ENCODE results near the gene COLEC12.

COLEC12 gene

DNA sequence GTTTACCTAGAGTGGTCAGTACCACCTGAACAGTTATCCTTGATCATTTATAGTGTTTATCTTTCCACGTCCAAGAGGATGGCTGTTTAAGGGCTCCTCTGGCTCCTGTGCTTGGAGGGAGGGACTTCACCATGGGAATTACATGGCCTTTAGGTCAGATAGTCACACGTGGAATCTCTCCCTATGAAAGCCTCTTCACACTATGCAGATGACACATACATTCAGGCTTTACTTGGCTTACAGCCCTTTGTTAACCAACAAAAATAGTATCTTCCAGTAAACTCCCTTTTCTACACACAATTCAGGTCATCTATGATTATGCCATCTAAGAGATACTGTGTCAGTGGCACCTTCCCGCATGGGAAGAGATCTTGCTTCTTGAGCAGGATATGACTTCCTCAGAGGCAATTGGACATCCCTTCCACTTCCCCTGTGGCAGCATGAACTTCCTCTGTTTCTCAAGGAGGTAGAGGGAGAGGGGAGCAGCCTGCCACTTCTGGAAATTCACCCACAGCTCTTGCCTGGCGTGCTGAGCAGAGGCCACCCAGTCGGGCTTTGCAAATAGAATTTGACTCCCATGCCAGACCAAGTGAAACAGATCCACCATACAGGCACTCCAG is 53.5 kb downstream of the COLEC12 start:
- no peak for DNase-seq (ENCODE audit: low read depth in 2 of 2)

DNA sequence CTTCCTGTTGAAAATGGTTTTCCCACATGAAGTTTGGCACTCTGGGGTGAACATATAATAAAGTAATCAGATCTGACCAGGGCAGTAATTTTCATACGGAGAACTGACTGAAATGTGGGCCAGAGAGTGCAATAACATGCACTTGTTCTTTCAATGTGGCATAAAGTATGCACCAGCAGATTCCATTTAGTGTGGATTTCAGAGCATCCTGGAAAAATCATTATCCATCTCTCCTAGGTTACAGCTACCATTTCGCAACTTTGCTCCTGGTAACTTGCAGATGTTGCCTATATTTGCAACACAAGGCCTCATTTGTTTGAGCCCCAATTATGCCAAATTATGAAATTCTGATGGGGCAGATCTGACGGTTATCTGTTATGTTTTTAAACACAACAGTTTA is 55.4 kb downstream of the COLEC12 start:
- DNase-seq (ENCODE audit: low read depth in 2 of 2): no peak

DNA sequence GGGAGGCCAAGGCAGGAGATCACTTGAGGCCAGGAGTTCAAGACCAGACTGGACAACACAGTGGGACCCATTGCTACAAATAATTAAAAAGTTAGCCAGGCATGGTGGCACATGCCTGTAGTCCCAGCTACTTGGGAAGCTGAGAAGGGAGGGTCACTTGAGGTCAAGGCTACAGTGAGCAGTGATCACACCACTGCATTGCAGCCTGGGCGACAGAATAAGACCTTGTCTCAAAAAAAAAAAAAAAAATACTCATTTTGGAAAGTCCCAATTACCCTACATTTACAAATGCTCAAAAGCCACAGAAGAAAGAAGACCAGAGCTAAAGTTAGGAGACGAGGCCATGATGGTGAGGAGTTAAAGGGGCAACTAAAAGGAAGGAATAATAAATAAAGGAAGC is 61.9 kb downstream of the COLEC12 start:
- DNase-seq (ENCODE audit: low read depth in 2 of 2): no peak

- DNase-seq (ENCODE audit: low read depth in 2 of 2): no peak
Observed at GRCh38 chr18:435940-436339, 64.6 kb downstream of the COLEC12 start.

DNA sequence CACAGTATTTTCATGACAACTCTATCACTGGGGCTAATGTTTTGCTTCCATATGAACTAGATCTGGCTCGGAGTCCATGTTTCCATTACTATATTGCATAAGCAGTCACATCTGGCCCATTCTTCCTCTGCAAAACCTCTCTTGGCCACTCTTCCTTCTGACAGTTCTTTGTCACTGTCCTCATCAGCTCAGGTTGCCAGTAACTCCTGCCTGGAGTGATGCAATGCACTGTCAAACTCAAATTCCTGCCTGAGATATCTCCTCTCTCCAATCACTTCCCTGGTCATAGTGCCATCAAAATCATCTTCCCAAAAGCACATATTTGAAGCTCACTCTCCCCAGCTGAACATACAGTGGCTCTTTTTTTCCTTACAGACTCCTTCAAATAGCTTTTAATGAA is 66.1 kb downstream of the COLEC12 start:
- DNase-seq (ENCODE audit: low read depth in 2 of 2): no peak

DNA sequence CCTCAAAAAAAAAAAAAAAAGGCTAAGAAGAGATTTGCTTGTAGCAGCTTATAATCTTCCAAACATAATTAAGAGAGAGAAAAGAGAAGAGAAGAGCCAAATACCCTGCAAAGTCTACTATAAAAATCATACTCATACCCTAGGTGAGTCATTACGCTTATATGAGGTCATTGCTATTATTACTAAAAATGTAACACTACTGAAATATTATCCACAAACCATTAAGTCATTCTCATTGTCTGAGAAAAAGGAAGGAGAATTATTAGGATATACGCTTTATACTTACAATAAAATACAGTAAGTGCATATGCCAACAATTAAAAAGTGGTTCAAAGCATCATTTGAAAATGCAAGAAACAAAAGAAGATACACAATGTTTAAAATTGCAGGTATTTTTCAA is 66.5 kb downstream of the COLEC12 start:
- DNase-seq (ENCODE audit: low read depth in 2 of 2): no peak

DNA sequence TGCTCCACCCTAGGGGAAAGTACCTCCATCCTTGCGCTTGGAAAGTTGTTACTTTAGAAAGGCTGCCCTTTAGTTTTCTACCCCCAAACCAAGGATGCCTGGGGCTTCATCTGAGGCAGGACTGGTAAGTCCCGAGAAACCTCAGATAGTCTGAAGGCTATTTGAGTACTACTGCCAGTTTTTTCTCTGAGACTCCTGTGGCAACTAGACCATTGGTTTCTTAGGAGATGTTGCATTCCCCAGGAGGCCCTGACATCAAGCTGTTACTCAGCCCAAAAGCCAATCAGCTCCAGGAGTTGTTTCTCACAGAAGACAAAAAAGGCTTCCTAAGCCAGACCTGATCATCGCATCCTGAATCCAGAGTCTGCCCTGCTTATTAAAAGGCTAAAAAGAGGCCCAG is 67.2 kb downstream of the COLEC12 start:
- no peak for DNase-seq (ENCODE audit: low read depth in 2 of 2)

DNA sequence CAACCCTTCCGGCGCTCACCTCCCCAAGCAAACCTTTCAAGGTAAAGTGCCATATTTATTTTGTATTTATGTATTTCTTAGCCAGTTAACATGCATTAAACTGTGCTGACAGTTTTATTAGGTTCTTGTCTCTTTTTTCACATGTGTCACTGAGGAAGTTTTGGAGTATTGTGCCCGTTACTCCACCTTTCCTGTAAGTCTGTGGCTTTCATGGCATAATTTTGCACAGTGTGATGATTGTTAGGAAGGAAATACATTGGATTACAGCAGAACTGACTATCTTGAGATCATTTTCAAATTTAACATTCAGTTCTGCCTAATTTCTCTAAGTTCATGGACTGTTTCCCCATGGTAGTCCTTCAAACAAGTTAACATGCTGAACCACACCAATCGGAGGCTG is 67.7 kb downstream of the COLEC12 start:
- DNase-seq (ENCODE audit: low read depth in 2 of 2): no peak

GRCh38 chr18:429030-429429 is 71.5 kb downstream of the COLEC12 start:
- DNase-seq (ENCODE audit: low read depth in 2 of 2): no peak

DNA sequence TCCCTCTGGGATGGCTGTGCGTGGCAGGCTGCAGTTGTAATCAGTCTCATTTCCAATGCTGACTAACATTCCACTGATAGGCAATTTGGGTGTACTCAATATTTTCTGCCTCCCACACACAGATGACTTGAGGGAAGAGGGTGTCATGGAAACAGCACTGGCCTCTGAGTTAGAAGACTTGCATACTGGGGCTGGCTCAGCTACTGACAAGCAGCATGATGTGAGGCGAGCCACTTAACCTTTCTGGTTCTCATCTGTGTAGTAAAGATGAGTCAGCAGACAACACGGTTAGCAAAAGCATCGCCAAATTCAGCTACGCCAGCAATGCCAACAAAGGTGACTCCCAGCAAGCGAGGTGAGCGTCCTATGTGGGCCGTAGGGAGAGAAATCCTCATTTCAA is 73.5 kb downstream of the COLEC12 start:
- DNase-seq (ENCODE audit: low read depth in 2 of 2): peak in 1 of 2 experiments; percentile 34

DNA sequence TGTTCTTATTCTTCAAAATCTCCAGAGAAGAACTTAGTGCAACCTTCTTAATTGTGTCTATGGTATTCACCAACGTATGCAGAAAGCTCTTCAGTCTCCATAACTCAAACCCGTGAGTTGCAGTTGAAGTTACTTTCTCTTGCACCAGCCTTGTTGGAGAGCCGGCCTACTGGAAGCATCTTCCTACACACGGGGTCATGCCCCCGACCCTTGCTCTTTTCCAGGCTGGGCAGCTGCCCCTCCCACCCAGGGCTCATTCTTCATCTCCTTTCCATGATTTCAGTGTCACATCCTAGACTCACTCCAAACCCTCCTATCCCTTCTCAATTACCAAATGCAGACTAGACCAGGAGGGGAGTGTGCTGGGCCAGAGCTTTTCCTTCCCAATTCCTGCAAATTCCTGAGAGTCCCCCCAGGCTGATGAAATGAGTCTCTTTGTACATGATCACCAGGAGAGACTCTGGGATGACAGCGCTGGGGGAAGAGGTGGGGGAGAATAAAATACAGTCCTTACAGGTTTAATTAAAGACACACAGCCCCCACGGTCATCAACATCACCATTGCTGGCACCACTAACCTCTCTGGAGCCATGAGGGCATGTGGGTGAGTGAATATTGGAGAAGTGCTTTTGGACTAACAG is 75.3 kb downstream of the COLEC12 start:
- DNase-seq (ENCODE audit: low read depth in 2 of 2): no peak

DNA sequence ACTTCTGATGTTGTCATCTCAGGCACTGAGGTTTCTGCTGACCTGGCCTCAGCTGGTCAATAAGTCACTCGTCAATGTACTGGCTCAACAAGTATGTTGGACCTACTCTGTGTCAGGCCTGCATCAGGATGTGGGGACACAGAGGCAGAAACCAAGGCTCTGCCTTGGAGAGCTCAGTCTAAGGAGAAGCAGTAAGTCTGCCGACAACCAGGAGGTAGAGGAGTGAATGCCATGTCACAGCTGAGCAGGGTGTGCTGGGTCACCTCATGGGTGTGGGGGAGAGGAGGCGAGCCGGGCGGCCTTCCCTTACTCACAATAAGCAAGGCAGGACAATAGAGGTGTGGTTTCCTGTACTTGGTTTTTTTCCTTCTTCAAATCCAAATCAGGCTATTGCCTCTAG is 75.8 kb downstream of the COLEC12 start:
- no peak for DNase-seq (ENCODE audit: low read depth in 2 of 2)

DNA sequence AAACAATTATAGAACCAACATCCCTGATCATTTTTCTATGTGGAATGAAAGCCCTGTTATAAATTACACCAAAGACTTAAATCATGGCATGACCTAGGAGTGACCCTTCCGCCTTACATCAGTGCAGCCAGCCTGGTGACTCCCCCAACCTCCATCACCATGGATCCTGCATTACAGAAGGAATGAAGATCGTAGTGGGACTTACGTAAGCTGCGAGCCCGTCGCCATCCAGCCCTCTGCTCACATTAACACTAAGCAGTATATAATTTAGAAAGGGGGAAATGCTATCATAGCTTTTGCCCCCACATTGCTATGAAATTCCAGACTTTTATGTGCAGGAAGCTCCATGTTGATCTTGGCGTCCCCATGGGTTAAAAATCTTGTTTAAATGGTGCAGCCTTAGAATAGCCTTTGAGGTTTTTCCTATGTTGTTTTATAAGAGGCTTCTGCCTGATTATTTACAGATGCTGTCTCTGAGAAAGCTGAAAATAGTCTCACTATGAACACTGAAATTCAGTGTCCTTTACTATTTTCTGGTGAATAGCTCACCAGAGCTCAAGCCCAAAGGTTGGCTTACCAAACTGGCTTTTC is 76.3 kb downstream of the COLEC12 start:
- peak; percentile 91 to 92 for DNase-seq (ENCODE audit: low read depth in 2 of 2)

- DNase-seq (ENCODE audit: low read depth in 2 of 2): no peak
Observed at GRCh38 chr18:422966-423365, 77.5 kb downstream of the COLEC12 start.

DNA sequence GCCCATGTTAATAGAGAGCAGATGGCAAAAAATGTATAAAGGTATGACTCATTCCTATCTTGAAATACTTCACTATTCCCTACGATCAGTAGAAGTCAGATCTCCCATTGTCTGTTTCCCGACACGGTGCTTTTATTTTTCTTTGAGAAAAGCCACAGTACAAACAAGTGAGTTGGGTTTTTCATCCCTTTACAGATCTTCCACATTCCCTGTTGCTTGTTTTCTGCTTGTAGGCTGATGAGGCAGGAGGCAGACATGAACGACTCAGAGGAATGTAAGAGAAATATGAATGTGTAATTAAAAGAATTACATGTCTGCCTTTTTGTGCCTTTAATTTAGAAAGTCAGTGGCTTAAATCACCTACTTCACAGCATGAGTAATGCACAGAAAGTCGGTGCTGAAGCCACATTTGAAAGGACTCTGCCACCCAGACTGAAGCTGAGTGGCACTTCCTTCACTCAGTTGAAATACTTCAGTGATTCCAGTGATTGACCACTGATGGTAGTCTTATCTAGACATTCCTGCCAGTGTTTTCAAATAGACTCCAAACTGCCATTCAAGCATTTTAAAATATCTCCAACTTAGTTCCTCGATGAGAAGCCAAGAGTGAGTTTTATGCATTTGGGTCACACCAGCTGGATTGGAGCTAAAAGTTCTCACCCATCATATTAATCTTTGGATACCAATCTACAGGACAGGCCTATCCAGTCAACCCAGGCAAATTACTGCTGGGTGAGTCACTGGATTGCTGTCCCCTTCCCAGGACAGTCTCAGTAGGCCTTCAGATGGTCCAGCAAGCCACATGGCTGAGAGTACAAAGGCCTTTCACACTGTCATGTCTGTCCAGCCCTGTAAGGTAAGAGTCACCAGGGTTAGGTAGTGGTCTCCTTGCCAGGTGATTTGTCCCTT is 79.0 kb downstream of the COLEC12 start:
- peak; percentile 61 to 67 for DNase-seq (ENCODE audit: low read depth in 2 of 2)

DNA sequence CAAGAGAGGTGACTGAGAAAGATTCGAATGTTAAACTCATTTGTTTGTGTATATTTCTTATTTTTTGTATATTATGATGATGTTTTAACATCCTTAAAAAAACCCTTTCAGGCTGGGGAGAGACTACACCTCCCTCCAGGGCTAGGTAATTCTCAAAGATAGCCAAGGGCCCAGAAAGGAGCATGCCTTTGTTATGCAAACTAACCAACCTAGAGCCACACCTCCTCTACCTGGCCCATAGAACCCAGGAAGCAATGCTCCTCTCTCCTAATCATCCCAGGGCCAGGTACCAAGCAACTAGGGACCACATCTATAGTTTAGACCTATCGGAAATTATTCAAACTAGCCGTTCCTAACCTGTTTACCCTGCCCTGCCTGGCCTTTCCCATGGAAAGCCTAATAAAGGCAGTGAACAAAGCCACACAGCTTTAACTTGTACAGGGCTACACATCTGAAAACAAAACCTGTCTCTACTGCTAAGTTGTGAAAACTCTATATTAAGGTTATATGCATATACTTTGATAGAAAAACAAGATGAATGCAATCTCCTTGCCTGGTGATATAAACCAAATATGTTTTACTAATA is 79.7 kb downstream of the COLEC12 start:
- no peak for DNase-seq (ENCODE audit: low read depth in 2 of 2)

DNA sequence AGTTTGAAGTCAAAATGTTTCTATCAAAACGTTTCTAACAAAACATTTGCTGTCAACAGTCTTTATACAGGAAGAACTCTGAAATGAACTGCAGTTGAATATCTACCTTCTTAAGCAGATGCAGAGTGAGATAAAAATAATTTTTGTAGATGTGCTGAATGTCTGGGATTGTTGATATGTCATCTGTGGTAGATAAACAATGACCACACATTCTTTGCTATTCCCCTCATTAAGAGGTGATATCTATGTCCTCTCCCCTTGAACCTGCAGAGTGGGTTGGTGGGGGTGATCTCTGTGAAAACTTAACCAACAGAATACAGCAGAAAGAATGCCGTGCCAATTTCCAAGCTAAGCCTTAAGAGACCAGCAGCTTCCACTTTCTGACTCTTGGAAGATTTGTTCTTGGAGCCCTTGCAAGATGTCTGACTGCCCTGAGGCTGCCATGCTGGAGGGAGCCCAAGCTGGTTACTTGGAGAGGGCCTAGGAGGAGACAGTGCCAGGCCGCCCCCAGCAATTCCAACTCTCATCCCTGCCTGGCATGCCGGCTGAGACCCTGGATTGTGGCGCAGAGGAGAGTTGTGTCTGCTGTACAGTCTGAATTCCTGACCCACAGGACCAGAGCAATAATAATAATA is 80.8 kb downstream of the COLEC12 start:
- no peak for DNase-seq (ENCODE audit: low read depth in 2 of 2)

DNA sequence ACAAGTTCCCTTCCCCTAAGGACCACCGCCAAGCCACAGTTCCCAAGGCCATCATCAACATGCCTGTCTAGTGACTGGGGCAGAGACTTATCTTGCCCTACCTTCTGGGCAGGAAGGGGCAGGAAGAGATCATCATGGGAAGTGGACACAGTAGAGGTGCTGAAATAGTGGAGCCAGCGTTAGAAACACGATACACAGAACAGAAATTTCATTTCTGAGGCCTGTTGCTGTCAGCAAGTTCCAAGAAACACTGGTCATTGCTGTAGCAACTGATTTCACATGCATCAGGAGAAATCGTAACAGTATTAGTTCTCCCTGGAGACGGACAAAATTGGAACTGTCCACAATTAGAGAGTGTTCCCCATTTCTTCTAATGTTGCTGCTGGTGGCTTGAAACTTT is 83.0 kb downstream of the COLEC12 start:
- DNase-seq (ENCODE audit: low read depth in 2 of 2): no peak

- DNase-seq (ENCODE audit: low read depth in 2 of 2): peak in 1 of 2 experiments; percentile 50
Observed at GRCh38 chr18:416930-417329, 83.6 kb downstream of the COLEC12 start.

GRCh38 chr18:415617-416612 is 84.6 kb downstream of the COLEC12 start:
- peak; percentile 82 to 85 for DNase-seq (ENCODE audit: low read depth in 2 of 2)
